H7 (cell line): Measurements from ENCODE around the gene FOXO3. TPM values are rescaled to one million over a fixed set of nuclear protein-coding genes. Genes with fewer than 3 reads are reported as not detected.

Experiments used
- DNase-seq: peaks from one replicate; pipeline ENCODE4 v3.0.0; 2012
- H3K27me3 ChIP-seq: 2 replicates; pipeline ENCODE4 v1.6.0; 2011; ENCODE audit warnings: mild to moderate bottlenecking, low read length; ENCODE audit not compliant: control insufficient read depth, insufficient read depth
- H3K36me3 ChIP-seq: replicated peaks from 2 replicates; pipeline ENCODE4 v1.5.1; 2011; ENCODE audit warnings: low read length; ENCODE audit not compliant: control insufficient read depth, insufficient read depth
- H3K4me3 ChIP-seq: 2 replicates; pipeline ENCODE4 v1.5.1; 2011; ENCODE audit warnings: low read depth, mild to moderate bottlenecking, control low read depth, low read length, moderate library complexity; ENCODE audit not compliant: insufficient read depth
- total RNA-seq: library from RNA; depleted of rRNA; stranded (reverse); fragments of >200 nt; shearing (Covaris generic); gene quantifications from 2 replicates; pipeline ENCODE4 v1.2.3, GENCODE V29; 2014

FOXO3 gene
- total RNA-seq, 1 experiment from 2014 or later: 10.9 TPM

DNA sequence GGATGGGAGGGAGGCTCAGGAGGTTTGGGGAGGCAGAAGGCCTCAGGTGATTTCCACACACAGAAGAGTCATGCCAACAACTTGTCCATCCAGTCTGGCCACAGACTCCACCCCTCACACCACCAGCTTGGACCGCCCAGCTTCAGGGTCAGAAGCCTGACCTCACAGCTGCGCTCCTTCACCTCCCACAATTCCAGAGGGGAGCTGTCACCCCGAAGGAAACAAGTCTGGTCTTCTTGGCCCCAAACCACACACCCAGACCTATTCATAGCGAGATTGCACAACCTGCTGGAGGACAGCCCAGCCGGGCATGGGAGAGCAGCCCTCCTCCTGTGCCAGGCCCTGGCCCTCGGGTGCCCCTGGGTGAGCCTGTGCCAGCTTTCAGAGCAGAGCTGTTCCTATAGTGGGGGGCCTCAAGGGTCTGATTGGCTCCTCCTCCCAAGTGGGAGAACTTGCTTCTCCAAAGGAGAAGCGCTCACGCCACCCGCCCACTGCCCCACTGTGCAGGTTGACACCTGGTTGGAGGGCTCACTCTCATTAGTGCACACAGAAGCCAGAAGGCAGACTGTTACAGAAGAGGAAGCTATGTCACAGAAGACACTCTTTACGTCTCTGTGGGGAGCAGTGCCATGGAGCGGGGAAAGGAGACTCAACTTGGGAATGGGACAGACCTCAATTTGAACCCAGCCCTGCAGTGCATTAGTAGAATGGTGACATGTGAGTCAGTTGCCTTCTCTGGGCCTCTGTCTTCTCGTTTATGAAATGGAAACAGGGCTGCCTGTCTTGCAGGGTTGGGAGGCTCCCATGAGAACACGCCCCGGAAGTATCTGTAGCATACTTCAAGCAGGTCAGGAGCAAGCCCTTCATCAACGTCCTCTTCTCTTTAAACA is 128.8 kb downstream of the FOXO3 start:
- DNase-seq: no peak
- H3K4me3 ChIP-seq: no peak overlapping the region
- no peaks in the 10 kb centered on the region for H3K27me3 ChIP-seq
- H3K36me3 ChIP-seq: no peaks in the 10 kb centered on the region

DNA sequence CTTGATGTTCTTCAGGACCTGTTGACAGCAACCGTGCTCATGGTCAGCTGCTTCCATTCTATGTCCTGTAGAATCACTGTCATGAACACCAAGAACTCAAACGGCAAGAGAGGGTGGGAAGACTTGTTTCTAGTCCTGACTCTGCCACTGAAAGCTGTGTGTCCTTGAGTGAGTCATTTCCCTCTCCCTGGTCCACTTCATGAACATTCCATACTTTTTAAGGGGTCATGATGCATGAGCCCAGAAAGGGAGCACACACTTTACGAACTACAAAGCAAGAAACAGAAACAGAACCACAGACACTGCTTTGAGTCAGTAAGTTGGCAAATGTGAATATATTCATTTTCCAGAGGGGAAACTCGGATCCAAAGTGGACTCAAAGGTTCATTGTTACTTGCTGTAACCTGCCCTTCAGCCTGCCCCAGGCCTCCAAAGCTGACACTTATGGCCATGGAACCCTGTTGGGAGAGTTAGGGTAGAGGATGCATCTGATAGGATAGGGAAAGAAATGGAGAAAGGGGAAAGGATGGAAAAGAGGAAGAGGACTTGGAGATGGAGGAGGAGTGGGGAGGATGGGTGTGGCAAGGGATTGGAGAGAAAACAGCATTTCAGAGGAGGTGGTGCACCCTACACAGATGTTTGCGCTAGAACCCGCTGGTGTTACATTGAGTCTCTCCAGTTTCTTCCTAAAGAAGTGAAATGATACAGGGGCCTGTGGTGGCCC is 129.8 kb downstream of the FOXO3 start:
- H3K36me3 ChIP-seq: no peaks in the 10 kb centered on the region
- H3K4me3 ChIP-seq: no peak overlapping the region
- H3K27me3 ChIP-seq: no peaks in the 10 kb centered on the region
- DNase-seq: no peak

DNA sequence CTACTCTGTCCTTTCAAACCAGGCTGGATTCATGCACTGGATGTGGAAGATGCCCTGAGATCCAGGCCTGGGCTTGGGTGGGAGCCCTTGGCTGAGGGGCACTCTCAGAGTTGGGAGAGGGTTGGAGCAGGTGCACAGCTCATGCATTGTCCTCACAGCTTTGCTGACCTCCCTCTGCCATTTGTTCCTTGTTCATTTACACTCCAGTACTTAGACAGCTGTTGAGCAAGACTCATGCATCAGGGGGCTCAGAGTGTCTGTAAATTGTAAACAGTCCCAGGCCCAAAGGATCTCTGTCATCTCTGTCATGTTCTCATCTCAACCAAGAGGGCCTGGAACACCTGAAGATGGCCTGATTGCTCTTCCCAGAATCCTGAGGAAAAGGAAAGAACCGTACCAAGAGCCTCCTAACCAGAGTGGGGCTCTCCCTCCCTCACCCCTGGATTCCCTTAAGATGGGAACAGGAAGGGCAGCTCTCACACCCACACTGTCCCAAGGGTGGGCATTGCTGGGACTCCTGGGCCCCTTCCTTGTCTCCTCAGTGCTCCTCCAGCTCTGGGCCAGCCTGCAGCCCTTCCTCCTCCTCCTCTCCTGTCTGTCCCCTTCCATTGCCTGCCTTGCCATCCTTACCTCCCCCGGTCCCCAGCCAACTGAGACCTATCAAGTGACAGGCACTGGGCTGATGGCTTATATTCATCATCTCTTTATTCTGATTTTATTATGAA is 132.9 kb downstream of the FOXO3 start:
- DNase-seq: no peak
- no peaks in the 10 kb centered on the region for H3K36me3 ChIP-seq
- no peak overlapping the region for H3K4me3 ChIP-seq
- H3K27me3 ChIP-seq: no peaks in the 10 kb centered on the region

DNA sequence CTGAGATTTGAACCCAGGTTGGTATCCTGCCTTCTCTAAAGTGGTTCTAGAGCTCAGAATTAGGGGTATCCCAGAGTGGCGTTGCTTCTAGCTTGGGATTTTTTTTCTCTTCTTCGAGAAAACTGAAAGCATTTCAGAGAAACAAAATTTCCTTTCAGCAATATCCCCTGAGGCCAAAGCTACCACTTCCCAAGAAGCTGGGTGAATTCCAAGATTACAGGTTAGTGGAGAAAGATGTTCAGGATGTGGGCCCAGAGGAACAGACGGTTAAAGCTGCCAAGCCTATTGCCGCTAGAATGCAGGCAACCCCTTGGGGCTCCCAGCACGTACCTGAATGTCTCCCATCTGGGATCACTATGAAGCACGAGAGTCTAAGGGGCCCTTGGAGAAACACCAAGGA is 134.1 kb downstream of the FOXO3 start:
- H3K27me3 ChIP-seq: no peaks in the 10 kb centered on the region
- no peaks in the 10 kb centered on the region for H3K36me3 ChIP-seq
- no peak overlapping the region for H3K4me3 ChIP-seq
- DNase-seq: no peak

DNA sequence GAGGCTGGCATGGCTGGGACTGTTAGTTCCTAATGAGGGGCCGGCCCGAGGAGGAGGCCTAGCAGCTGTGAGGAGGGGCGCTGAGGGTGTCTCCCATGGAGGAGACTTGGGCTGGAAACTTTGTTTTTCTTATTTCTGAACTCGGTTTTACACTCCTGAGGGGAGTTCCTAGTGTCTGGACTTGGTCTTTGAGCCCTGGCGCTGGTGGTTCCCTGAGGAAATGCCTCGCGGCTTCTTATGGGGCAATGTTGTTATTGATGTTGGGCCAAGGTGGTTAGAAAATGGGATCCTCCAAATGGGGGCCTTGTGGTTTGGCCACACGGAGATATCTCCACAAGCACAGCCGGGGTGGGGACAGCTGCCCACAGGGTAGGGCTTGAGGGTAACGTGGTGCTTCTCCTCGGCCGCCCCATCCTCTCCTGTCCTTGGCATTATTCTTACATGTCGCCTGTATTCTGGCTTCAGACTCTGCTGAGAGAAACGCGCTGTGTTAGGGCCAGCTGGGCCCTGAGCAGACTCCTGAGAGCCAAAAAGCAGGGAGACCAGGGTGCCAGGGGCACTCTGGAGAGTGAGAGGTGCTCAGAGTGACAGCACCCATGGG is 136.9 kb downstream of the FOXO3 start:
- no peaks in the 10 kb centered on the region for H3K36me3 ChIP-seq
- H3K4me3 ChIP-seq: no peak overlapping the region
- H3K27me3 ChIP-seq: no peaks in the 10 kb centered on the region
- no peak for DNase-seq

DNA sequence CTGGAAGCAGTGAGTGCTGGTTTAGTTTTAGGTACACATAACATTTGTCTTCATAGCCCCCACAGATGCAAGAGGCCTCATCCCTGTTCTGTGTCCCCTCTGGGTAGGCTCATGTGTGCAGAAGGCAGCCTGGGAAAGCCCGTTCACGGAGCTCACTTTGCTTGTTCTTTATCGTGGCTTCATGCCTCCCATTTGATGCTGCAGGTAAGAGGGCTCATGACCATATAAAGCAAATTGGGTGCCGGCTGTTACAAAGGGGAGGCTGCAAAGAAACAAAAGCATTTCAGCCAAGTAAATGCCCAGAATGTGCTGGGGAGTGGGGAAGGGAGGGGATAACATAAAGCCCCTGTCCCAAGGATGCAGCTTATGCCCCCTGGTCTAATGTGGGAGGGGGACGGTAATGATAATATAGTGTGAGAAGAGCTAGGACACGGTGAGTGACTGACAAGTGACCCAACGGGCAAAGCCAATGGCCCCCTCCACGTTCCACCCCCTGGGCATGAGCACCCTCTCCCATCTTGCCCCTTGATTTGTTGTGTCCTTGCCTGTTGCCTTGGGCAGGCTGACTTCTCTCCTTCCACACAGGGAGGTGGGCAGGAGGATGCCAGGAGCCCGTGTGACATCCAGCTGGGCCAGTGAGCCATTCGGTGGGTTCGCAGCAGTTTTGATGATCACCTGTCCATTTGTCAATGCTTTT is 138.0 kb downstream of the FOXO3 start:
- H3K27me3 ChIP-seq: no peaks in the 10 kb centered on the region
- no peak for DNase-seq
- no peaks in the 10 kb centered on the region for H3K36me3 ChIP-seq
- no peak overlapping the region for H3K4me3 ChIP-seq

DNA sequence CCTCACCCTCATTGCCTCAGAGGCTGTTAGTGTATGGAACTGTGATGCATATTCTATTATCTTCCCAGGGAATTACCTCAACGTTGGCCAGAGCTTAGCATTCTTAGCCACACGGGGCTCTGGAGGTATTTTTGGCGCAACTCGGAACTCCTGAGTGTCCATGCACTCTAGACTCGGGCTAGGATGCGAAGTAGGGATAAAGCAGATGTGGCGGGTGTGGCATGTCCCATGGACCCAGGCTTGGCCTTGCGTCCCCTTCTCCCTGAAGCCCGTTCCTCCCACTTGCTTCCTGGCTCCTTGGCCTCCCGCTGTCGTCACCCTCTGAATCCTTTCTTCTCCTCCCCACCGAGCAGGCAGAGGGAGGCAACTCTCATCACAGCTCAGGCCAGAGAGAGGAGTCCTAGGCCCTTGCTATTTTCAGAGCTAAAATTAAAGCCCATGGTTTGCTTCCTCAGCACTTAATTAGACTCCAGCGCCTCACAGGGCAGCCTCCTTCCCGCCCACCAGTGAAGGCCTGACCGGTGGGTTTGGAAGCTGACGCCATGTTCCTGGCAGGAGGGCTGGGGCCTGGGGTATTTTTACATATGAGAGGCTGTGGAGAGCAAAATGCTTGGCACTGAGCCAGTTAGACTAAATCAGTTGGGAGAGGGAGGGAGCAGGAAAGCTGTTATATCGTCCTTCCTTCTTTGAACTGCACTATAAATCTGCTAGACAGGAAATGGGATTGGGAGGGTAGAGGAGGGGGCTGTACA is 138.7 kb downstream of the FOXO3 start:
- peak; percentile 69 for DNase-seq
- Histone ChIP-seq H3K4me3 (no peak overlapping the region), H3K27me3 (no peaks in the 10 kb centered on the region)

DNA sequence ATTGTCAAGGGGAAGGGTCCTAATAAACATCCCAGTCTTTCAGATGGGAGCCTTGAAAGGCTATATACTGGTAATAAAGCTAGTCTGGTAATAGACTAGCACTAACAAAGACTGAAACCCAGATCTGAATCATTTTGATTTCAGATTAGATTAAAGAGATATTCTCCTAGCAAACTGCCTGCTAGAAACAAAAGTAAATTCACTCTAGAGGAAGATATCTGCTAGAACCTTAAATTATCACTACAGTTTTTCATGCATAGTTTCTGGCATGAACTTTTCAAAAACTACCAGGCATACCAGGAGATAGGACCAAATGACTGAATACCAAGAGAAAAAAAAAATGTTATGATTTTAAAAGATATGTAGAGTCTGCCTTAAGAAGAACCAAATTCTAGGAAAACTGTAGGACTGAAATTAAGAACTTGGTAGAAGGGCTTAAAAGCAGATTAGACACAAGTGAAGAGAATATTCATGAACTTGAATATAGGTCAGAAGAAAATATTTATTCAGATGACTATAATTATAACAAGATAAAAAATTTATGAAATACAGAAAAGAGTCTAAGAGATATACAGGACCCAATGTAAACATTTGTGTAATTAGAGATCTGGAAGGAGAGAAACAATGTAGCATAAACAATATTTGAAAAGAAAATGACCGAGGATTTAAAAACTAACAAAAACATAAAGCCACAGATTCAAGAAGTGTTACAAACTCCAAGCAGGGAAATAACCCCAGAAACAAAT is 141.6 kb downstream of the FOXO3 start:
- DNase-seq: no peak
- Histone ChIP-seq H3K27me3 (no peaks in the 10 kb centered on the region), H3K36me3 (no peaks in the 10 kb centered on the region), H3K4me3 (no peak overlapping the region)

More for the DNA sequence above, 138.7 kb downstream of the FOXO3 start:
- no peaks in the 10 kb centered on the region for H3K36me3 ChIP-seq

DNA sequence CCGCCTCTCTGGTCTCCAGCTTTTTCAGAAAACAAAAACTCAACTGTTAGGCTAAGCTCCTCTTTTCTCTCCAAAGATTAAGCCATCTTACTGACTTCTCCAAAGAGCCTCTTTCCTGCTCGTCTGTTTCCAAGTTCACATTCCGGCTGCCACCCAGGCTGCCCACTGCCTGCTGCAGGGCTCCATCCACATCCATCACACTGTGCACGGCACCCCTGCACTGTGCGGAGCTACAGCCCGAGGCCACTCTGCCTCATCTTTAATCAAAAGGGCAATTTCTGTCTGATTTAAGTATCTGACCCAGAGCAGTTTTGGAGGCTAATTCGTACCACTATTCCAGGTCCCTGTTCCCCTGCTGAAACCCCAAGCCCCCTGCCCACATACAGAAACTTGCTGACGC is 145.9 kb downstream of the FOXO3 start:
- no peaks in the 10 kb centered on the region for H3K27me3 ChIP-seq
- H3K4me3 ChIP-seq: no peak overlapping the region
- no peaks in the 10 kb centered on the region for H3K36me3 ChIP-seq
- DNase-seq: no peak

DNA sequence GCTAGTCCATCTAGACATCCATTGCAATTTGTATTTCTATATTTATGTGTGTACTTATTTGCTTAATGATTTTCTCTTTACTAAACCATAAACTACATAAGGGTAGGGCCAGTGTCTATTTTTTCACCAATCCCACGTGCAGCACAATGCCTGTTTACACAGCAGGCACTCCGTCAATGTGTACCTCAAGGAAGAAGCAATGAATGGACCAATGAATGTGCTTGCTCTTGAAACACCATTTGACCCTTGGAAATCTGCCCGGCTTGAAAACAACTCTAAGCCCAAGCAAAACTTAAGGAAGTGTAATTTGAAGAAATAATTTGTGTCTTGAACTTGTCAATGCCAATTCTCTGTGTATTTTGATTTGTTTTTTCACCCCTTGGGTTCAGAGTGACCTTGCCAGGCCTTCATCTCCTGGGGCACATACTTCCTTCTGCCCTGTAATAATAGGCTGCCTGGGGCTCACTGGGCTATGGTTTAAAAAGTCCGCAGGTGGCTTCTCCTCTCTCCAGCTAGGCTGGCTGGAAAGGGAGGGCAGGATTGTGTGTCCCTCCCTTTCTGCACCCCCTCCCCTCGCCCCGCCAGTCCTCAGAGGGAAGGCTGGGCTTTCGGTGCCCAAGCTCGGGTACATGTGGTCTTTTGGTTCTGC is 146.7 kb downstream of the FOXO3 start:
- no peaks in the 10 kb centered on the region for H3K36me3 ChIP-seq
- H3K4me3 ChIP-seq: no peak overlapping the region
- DNase-seq: peak; percentile 55
- H3K27me3 ChIP-seq: no peaks in the 10 kb centered on the region

DNA sequence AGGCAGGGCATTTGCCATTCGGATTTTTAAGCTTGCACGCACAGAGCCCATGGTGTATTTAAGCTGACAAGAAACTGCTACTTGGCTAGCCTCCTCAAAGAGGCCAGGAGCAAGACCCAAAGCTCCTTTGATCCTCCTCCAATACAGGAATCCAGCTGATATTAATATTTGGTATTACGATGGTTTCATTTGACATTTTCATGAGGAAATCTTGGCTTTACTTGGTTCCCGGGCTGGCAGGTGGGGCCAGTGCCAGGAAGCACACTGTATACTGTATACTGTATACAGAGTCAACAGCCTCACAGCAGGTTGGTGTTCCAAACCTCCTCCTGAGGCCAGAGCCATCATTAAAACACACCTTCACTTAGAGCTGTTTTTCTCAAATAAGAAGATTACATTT is 149.3 kb downstream of the FOXO3 start:
- no peak for DNase-seq
- Histone ChIP-seq H3K27me3 (no peaks in the 10 kb centered on the region), H3K36me3 (no peaks in the 10 kb centered on the region)

DNA sequence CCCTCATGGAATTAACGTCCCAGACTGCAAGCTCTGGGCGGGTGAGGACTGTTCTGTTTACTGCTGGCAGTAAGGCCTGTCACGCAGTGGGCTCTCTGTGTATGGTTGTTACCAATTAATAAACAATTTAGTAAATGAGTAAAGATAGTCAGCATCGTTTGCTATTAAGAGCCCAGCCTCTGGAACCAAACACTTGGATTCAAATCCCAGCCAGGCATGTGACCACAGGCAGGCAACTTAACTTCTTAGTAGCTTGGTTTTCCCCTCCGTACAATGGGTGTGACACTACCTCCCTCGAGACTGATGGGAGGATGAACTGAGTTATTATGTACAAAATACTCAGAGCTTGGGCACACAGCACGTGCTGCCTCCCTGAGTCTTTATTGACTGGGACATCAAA is 149.8 kb downstream of the FOXO3 start:
- H3K36me3 ChIP-seq: no peaks in the 10 kb centered on the region
- no peak for DNase-seq

More for the DNA sequence above, 149.3 kb downstream of the FOXO3 start:
- no peak overlapping the region for H3K4me3 ChIP-seq

More for the DNA sequence above, 149.8 kb downstream of the FOXO3 start:
- Histone ChIP-seq H3K4me3 (no peak overlapping the region), H3K27me3 (no peaks in the 10 kb centered on the region)
